Activated naive CD8-positive, alpha-beta T cell (primary cell): ENCODE results near the gene HLCS.
"Not testable (repeated sequence)": the region's sequence is repeated elsewhere in the genome, so short reads cannot be mapped to it uniquely, and the experiment has no call there.

Source experiments
- H3K27ac Mint-ChIP-seq: one replicate; pipeline ENCODE4 v1.8.0; 2021; ENCODE audit warnings: mixed read lengths
- H3K27me3 Mint-ChIP-seq: one replicate; pipeline ENCODE4 v1.8.0; 2021; ENCODE audit warnings: mixed read lengths
- H3K36me3 Mint-ChIP-seq: one replicate; pipeline ENCODE4 v1.8.0; 2021; ENCODE audit warnings: mixed read lengths
- H3K4me1 Mint-ChIP-seq: one replicate; pipeline ENCODE4 v1.8.0; 2021; ENCODE audit warnings: low read depth, mixed read lengths
- H3K4me3 Mint-ChIP-seq: one replicate; pipeline ENCODE4 v1.8.0; 2021; ENCODE audit warnings: mild to moderate bottlenecking, mixed read lengths
- H3K9me3 Mint-ChIP-seq: one replicate; pipeline ENCODE4 v1.8.0; 2021; ENCODE audit warnings: low read depth, mixed read lengths

HLCS gene

GRCh38 chr21:36820176-36821031, 146.1 kb downstream of the HLCS start:
- Mint-ChIP-seq H3K4me3 (no peak overlapping the region), H3K36me3 (peaks cover 25% of the 10 kb centered on the region), H3K9me3 (no peaks in the 10 kb centered on the region), H3K27me3 (no peaks in the 10 kb centered on the region), H3K4me1 (no peaks in the 10 kb centered on the region), H3K27ac (no peak overlapping the region)

GRCh38 chr21:36817732-36818450, 148.6 kb downstream of the HLCS start:
- Mint-ChIP-seq H3K36me3 (peaks cover 20% of the 10 kb centered on the region), H3K9me3 (no peaks in the 10 kb centered on the region), H3K4me3 (no peak overlapping the region), H3K4me1 (no peaks in the 10 kb centered on the region), H3K27me3 (no peaks in the 10 kb centered on the region), H3K27ac (no peak overlapping the region)

- Mint-ChIP-seq H3K36me3 (peaks cover 19% of the 10 kb centered on the region), H3K9me3 (no peaks in the 10 kb centered on the region), H3K27me3 (no peaks in the 10 kb centered on the region), H3K4me1 (no peaks in the 10 kb centered on the region), H3K4me3 (no peak overlapping the region), H3K27ac (no peak overlapping the region)
These were observed 149.8 kb downstream of the HLCS start for GRCh38 chr21:36816561-36817130.

GRCh38 chr21:36816026-36816425, 150.4 kb downstream of the HLCS start:
- not testable (repeated sequence) for H3K27ac Mint-ChIP-seq, H3K27me3 Mint-ChIP-seq, H3K9me3 Mint-ChIP-seq, H3K4me1 Mint-ChIP-seq, H3K4me3 Mint-ChIP-seq
- H3K36me3 Mint-ChIP-seq = peaks cover 19% of the 10 kb centered on the region

- H3K27me3 Mint-ChIP-seq = no peaks in the 10 kb centered on the region
- H3K36me3 Mint-ChIP-seq = peaks cover 20% of the 10 kb centered on the region
- H3K4me1 Mint-ChIP-seq = no peaks in the 10 kb centered on the region
- H3K27ac Mint-ChIP-seq = no peak overlapping the region
- H3K4me3 Mint-ChIP-seq = no peak overlapping the region
- no peaks in the 10 kb centered on the region for H3K9me3 Mint-ChIP-seq
These were observed 151.2 kb downstream of the HLCS start for GRCh38 chr21:36815284-36815683.

- peaks cover 19% of the 10 kb centered on the region for H3K36me3 Mint-ChIP-seq
- no peak overlapping the region for H3K4me3 Mint-ChIP-seq
- no peaks in the 10 kb centered on the region for H3K9me3 Mint-ChIP-seq
- H3K27ac Mint-ChIP-seq = no peak overlapping the region
- no peaks in the 10 kb centered on the region for H3K4me1 Mint-ChIP-seq
- H3K27me3 Mint-ChIP-seq = no peaks in the 10 kb centered on the region
These were observed 153.4 kb downstream of the HLCS start for GRCh38 chr21:36813052-36813451.

GRCh38 chr21:36811762-36812161, 154.7 kb downstream of the HLCS start:
- H3K36me3 Mint-ChIP-seq = peaks cover 21% of the 10 kb centered on the region

GRCh38 chr21:36810443-36810842, 156.0 kb downstream of the HLCS start:
- Mint-ChIP-seq H3K27me3 (no peaks in the 10 kb centered on the region), H3K27ac (no peak overlapping the region), H3K4me1 (no peaks in the 10 kb centered on the region), H3K4me3 (no peak overlapping the region), H3K9me3 (no peaks in the 10 kb centered on the region), H3K36me3 (peaks cover 19% of the 10 kb centered on the region)

More at GRCh38 chr21:36811762-36812161, 154.7 kb downstream of the HLCS start:
- H3K4me1 Mint-ChIP-seq = no peaks in the 10 kb centered on the region
- no peaks in the 10 kb centered on the region for H3K9me3 Mint-ChIP-seq
- no peak overlapping the region for H3K4me3 Mint-ChIP-seq
- H3K27ac Mint-ChIP-seq = no peak overlapping the region
- H3K27me3 Mint-ChIP-seq = no peaks in the 10 kb centered on the region

- no peak overlapping the region for H3K27ac Mint-ChIP-seq
- no peak overlapping the region for H3K4me3 Mint-ChIP-seq
- peaks cover 31% of the 10 kb centered on the region for H3K36me3 Mint-ChIP-seq
- no peaks in the 10 kb centered on the region for H3K27me3 Mint-ChIP-seq
- no peaks in the 10 kb centered on the region for H3K9me3 Mint-ChIP-seq
- no peaks in the 10 kb centered on the region for H3K4me1 Mint-ChIP-seq
These were observed 159.0 kb downstream of the HLCS start for GRCh38 chr21:36807422-36807928.

- H3K4me1 Mint-ChIP-seq = no peaks in the 10 kb centered on the region
- no peak overlapping the region for H3K4me3 Mint-ChIP-seq
- no peaks in the 10 kb centered on the region for H3K27me3 Mint-ChIP-seq
- peaks cover 30% of the 10 kb centered on the region for H3K36me3 Mint-ChIP-seq
- no peaks in the 10 kb centered on the region for H3K9me3 Mint-ChIP-seq
- no peak overlapping the region for H3K27ac Mint-ChIP-seq
These were observed 160.4 kb downstream of the HLCS start for GRCh38 chr21:36806103-36806502.

GRCh38 chr21:36804874-36805611, 161.4 kb downstream of the HLCS start:
- Mint-ChIP-seq H3K4me1 (no peaks in the 10 kb centered on the region), H3K36me3 (peaks cover 32% of the 10 kb centered on the region), H3K27me3 (no peaks in the 10 kb centered on the region), H3K9me3 (peaks cover 4% of the 10 kb centered on the region), H3K4me3 (no peak overlapping the region), H3K27ac (no peak overlapping the region)

- no peaks in the 10 kb centered on the region for H3K4me1 Mint-ChIP-seq
- H3K9me3 Mint-ChIP-seq = peaks cover 9% of the 10 kb centered on the region
- no peaks in the 10 kb centered on the region for H3K27me3 Mint-ChIP-seq
- H3K27ac Mint-ChIP-seq = no peak overlapping the region
- no peak overlapping the region for H3K4me3 Mint-ChIP-seq
- peaks cover 40% of the 10 kb centered on the region for H3K36me3 Mint-ChIP-seq
These were observed 162.5 kb downstream of the HLCS start for GRCh38 chr21:36803816-36804439.

GRCh38 chr21:36803051-36803645, 163.3 kb downstream of the HLCS start:
- H3K4me3 Mint-ChIP-seq = no peak overlapping the region
- peaks cover 45% of the 10 kb centered on the region for H3K36me3 Mint-ChIP-seq
- H3K27me3 Mint-ChIP-seq = no peaks in the 10 kb centered on the region
- H3K27ac Mint-ChIP-seq = no peak overlapping the region
- H3K4me1 Mint-ChIP-seq = no peaks in the 10 kb centered on the region
- peaks cover 14% of the 10 kb centered on the region for H3K9me3 Mint-ChIP-seq

- Mint-ChIP-seq H3K27ac (no peak overlapping the region), H3K4me1 (no peaks in the 10 kb centered on the region), H3K36me3 (peaks cover 50% of the 10 kb centered on the region), H3K27me3 (no peaks in the 10 kb centered on the region), H3K4me3 (no peak overlapping the region), H3K9me3 (peaks cover 22% of the 10 kb centered on the region)
These were observed 165.7 kb downstream of the HLCS start for GRCh38 chr21:36800734-36801133.
